CD4-positive, alpha-beta T cell treated with Interleukin-15 for 1 hour (primary cell): ENCODE results near the gene ISM1.

Experiments used
- DNase-seq: peaks from one replicate; pipeline ENCODE4 v3.0.0-alpha.2; 2020

Gene ISM1

GRCh38 chr20:13285408-13285807 is 64.3 kb downstream of the ISM1 start:
- DNase-seq, result no peak

- DNase-seq, result no peak
These were observed 65.0 kb downstream of the ISM1 start for GRCh38 chr20:13286052-13286451.

GRCh38 chr20:13286607-13287006 is 65.5 kb downstream of the ISM1 start:
- no peak for DNase-seq

GRCh38 chr20:13288357-13288756 is 67.3 kb downstream of the ISM1 start:
- DNase-seq, result no peak

GRCh38 chr20:13289031-13289430 is 68.0 kb downstream of the ISM1 start:
- no peak for DNase-seq

GRCh38 chr20:13290724-13291123 is 69.7 kb downstream of the ISM1 start:
- DNase-seq, result no peak

GRCh38 chr20:13291157-13291556 is 70.1 kb downstream of the ISM1 start:
- DNase-seq, result no peak

GRCh38 chr20:13292201-13292885 is 71.3 kb downstream of the ISM1 start:
- no peak for DNase-seq

- DNase-seq, result no peak
These were observed 73.4 kb downstream of the ISM1 start for GRCh38 chr20:13294522-13294921.

GRCh38 chr20:13295637-13296036 is 74.6 kb downstream of the ISM1 start:
- DNase-seq, result no peak

- no peak for DNase-seq
These were observed 75.0 kb downstream of the ISM1 start for GRCh38 chr20:13296070-13296469.

GRCh38 chr20:13297147-13297899 is 76.2 kb downstream of the ISM1 start:
- DNase-seq, result no peak

- no peak for DNase-seq
These were observed 77.8 kb downstream of the ISM1 start for GRCh38 chr20:13298692-13299373.

- no peak for DNase-seq
These were observed 78.3 kb downstream of the ISM1 start for GRCh38 chr20:13299401-13299800.

GRCh38 chr20:13301596-13301995 is 80.5 kb downstream of the ISM1 start:
- no peak for DNase-seq

- no peak for DNase-seq
These were observed 81.8 kb downstream of the ISM1 start for GRCh38 chr20:13302647-13303450.

- DNase-seq, result no peak
These were observed 84.2 kb downstream of the ISM1 start for GRCh38 chr20:13305284-13305683.

- DNase-seq, result no peak
These were observed 86.6 kb downstream of the ISM1 start for GRCh38 chr20:13307562-13308163.

- no peak for DNase-seq
These were observed 91.2 kb downstream of the ISM1 start for GRCh38 chr20:13312300-13312699.

- DNase-seq, result no peak
These were observed 92.1 kb downstream of the ISM1 start for GRCh38 chr20:13313201-13313600.

GRCh38 chr20:13317439-13317838 is 96.4 kb downstream of the ISM1 start:
- no peak for DNase-seq

- DNase-seq, result no peak
These were observed 97.9 kb downstream of the ISM1 start for GRCh38 chr20:13318871-13319521.
